Cardiac muscle cell (in vitro differentiated cells and primary cell): ENCODE results near the gene CCSER2. TPM values are rescaled to one million over a fixed set of nuclear protein-coding genes. Genes with fewer than 3 reads are reported as not detected.

Experiments
- DNase-seq, 2 donors: peaks; one replicate each; pipeline versions ENCODE4 v3.0.0 to v3.0.0-alpha.2; 2010 to 2017; ENCODE audit warnings: low read depth in 1 of 2, low spot score in 1 of 2
- H3K27ac ChIP-seq: fragments of 200-600 bp; sonication (generic); 2 replicates; pipeline ENCODE4 v1.5.1; 2016
- H3K27me3 ChIP-seq: fragments of 200-600 bp; sonication (generic); 2 replicates; pipeline ENCODE4 v1.6.0; 2016; ENCODE audit warnings: control low read depth
- H3K36me3 ChIP-seq: fragments of 200-600 bp; sonication (generic); 2 replicates; pipeline ENCODE4 v1.5.1; 2016; ENCODE audit warnings: control low read depth
- H3K4me1 ChIP-seq: fragments of 200-600 bp; sonication (generic); 2 replicates; pipeline ENCODE4 v1.8.1; 2017; ENCODE audit warnings: low read depth, mild to moderate bottlenecking, mixed run types
- H3K4me3 ChIP-seq: fragments of 200-600 bp; sonication (generic); 2 replicates; pipeline ENCODE4 v1.5.1; 2016; ENCODE audit warnings: mild to moderate bottlenecking
- H3K9me3 ChIP-seq: fragments of 200-600 bp; sonication (generic); 2 replicates; pipeline ENCODE4 v1.5.1; 2017; ENCODE audit warnings: low read depth, mild to moderate bottlenecking, control low read depth
- CTCF ChIP-seq: IDR thresholded peaks from 2 replicates; pipeline ENCODE4 v1.5.1; 2012; ENCODE audit warnings: low read depth, mild to moderate bottlenecking, low read length
- polyA plus RNA-seq: library from polyadenylated mRNA; unstranded; fragments of >200 nt; fragmentation: Nextera tagmentation; extraction: Ambion mirVana; gene quantifications from 2 replicates; pipeline ENCODE4 v1.2.1, GENCODE V29; 2016
- total RNA-seq: library from RNA; depleted of rRNA; stranded (reverse); fragments of >200 nt; gene quantifications from 2 replicates; pipeline ENCODE4 v1.2.3, GENCODE V29; 2016

CCSER2 gene
- total and polyA plus RNA-seq, 2 experiments from 2014 or later = 22.5 to 32.9 TPM

- no peaks in the 10 kb centered on the region for H3K9me3 ChIP-seq
- TF ChIP-seq CTCF = no peak
- H3K4me3 ChIP-seq = no peak overlapping the region
- DNase-seq = no peak
- H3K27ac ChIP-seq = no peak overlapping the region
- H3K36me3 ChIP-seq = no peaks in the 10 kb centered on the region
- no peaks in the 10 kb centered on the region for H3K27me3 ChIP-seq
- no peaks in the 10 kb centered on the region for H3K4me1 ChIP-seq
These were observed 202.4 kb downstream of the CCSER2 start for GRCh38 chr10:84530724-84531325.

GRCh38 chr10:84531396-84531795 is 203.0 kb downstream of the CCSER2 start:
- Histone ChIP-seq H3K36me3 (no peaks in the 10 kb centered on the region), H3K9me3 (no peaks in the 10 kb centered on the region), H3K27ac (no peak overlapping the region), H3K4me1 (no peaks in the 10 kb centered on the region), H3K27me3 (no peaks in the 10 kb centered on the region), H3K4me3 (no peak overlapping the region)
- no peak for TF ChIP-seq CTCF
- DNase-seq = no peak

GRCh38 chr10:84534168-84534567 is 205.8 kb downstream of the CCSER2 start:
- Histone ChIP-seq H3K4me3 (no peak overlapping the region), H3K27ac (no peak overlapping the region), H3K4me1 (no peaks in the 10 kb centered on the region), H3K9me3 (no peaks in the 10 kb centered on the region), H3K27me3 (no peaks in the 10 kb centered on the region), H3K36me3 (no peaks in the 10 kb centered on the region)
- no peak for DNase-seq
- peak; percentile 32 for TF ChIP-seq CTCF

GRCh38 chr10:84537447-84537931 is 209.1 kb downstream of the CCSER2 start:
- TF ChIP-seq CTCF = peak; percentile 64
- Histone ChIP-seq H3K4me1 (no peaks in the 10 kb centered on the region), H3K9me3 (no peaks in the 10 kb centered on the region), H3K4me3 (no peak overlapping the region), H3K36me3 (no peaks in the 10 kb centered on the region), H3K27ac (no peak overlapping the region), H3K27me3 (peaks cover 10% of the 10 kb centered on the region)
- peak; percentile 79 to 90 for DNase-seq

GRCh38 chr10:84538036-84538435 is 209.6 kb downstream of the CCSER2 start:
- Histone ChIP-seq H3K9me3 (no peaks in the 10 kb centered on the region), H3K27me3 (peaks cover 10% of the 10 kb centered on the region), H3K4me1 (peaks cover 3% of the 10 kb centered on the region), H3K36me3 (no peaks in the 10 kb centered on the region), H3K4me3 (no peak overlapping the region), H3K27ac (no peak overlapping the region)
- no peak for TF ChIP-seq CTCF
- DNase-seq = no peak
